Esophagus squamous epithelium (tissue), 5 donors: Measurements from ENCODE around the gene TPGS2. TPM values are rescaled to one million over a fixed set of nuclear protein-coding genes. Genes with fewer than 3 reads are reported as not detected.

Experiments used
- DNase-seq: peaks from one replicate; lab custom pipeline; 2025; lab: John Stamatoyannopoulos, UW
- H3K27ac ChIP-seq, 4 donors: fragments of 200-600 bp; sonication (generic); one replicate each; pipeline ENCODE4 v1.5.1; 2016 to 2019; ENCODE audit warnings: mild to moderate bottlenecking in 1 of 4
- H3K27me3 ChIP-seq, 4 donors: fragments of 200-600 bp; sonication (generic); 1 replicate in 3 of 4; 2 replicates in 1 of 4; pipeline versions ENCODE4 v1.5.1 to v1.6.0; 2017 to 2021; ENCODE audit warnings: antibody characterized with exemption in 1 of 4
- H3K36me3 ChIP-seq, 3 donors: fragments of 200-600 bp; sonication (generic); one replicate each; pipeline ENCODE4 v1.5.1; 2016 to 2019
- H3K4me1 ChIP-seq, 3 donors: fragments of 200-600 bp; sonication (generic); one replicate each; pipeline ENCODE4 v1.5.1; 2017 to 2019
- H3K4me3 ChIP-seq, 4 donors: fragments of 200-600 bp; sonication (generic); 1 replicate in 3 of 4; 2 replicates in 1 of 4; pipeline ENCODE4 v1.5.1; 2016 to 2019; ENCODE audit warnings: mild to moderate bottlenecking in 2 of 4, moderate library complexity in 1 of 4
- H3K9me3 ChIP-seq, 3 donors: fragments of 200-600 bp; sonication (generic); one replicate each; pipeline ENCODE4 v1.5.1; 2016 to 2019
- CTCF ChIP-seq, 6 experiments: fragments of 450-650 bp in 4 of 6; fragments of 200-600 bp in 2 of 6; sonication (generic) in 2 of 6; IDR thresholded peaks; one replicate each; pipeline ENCODE4 v1.5.1; 2016 to 2019; ENCODE audit warnings: antibody characterized with exemption in 6 of 6, mild to moderate bottlenecking in 4 of 6, moderate library complexity in 4 of 6
- POLR2A ChIP-seq, 4 donors: fragments of 450-650 bp; IDR thresholded peaks; one replicate each; pipeline ENCODE4 v1.6.1; 2017; ENCODE audit warnings: antibody characterized with exemption in 4 of 4, mild to moderate bottlenecking in 4 of 4, moderate library complexity in 3 of 4
- WGBS, 2 donors: methylation state at CpG; one replicate each; pipeline ENCODE4 v1.1.5; 2018; 5-methylcytosine and 5-hydroxymethylcytosine counted together
- intact Hi-C: fragments of 100-400 bp; cut with DNase I; formaldehyde crosslinking; loops from one replicate; pipeline ENCODE4 v1.15.0; 2022
- total RNA-seq, 4 donors: library from RNA; depleted of rRNA; stranded (reverse); fragments of >200 nt; gene quantifications; one replicate each; pipeline ENCODE4 v1.1.0, GENCODE V29; 2016
- donor health status: DM: yes; HTN: yes; CAD: no.

The TPGS2 gene
- total RNA-seq, 4 donors from 2014 or later = 65.1 to 155 (median 105) TPM

GRCh38 chr18:36833120-36833519, 4.3 kb upstream of the TPGS2 start:
- no peak for DNase-seq
- Histone ChIP-seq H3K36me3 (peaks cover 0 to 32% (median 0%) of the 10 kb centered on the region in 3 donors), H3K4me3 (no peak overlapping the region), H3K27ac (no peak overlapping the region), H3K27me3 (no peaks in the 10 kb centered on the region), H3K9me3 (no peaks in the 10 kb centered on the region), H3K4me1 (peaks cover 0 to 14% (median 3%) of the 10 kb centered on the region in 3 donors)
- intact Hi-C loops = no loop called here
- 95 to 100% methylated on average over 2 of the region's 2 CpGs for WGBS, 2 donors
- TF ChIP-seq CTCF (IDR thresholded peaks at IDR 0.05) (no peak), POLR2A (IDR thresholded peaks at IDR 0.05) (no peak)

GRCh38 chr18:36831139-36831538, 2.3 kb upstream of the TPGS2 start:
- 0 to 4% methylated on average over 1 of the region's 1 CpG for WGBS, 2 donors
- H3K9me3 ChIP-seq = no peaks in the 10 kb centered on the region
- no peak overlapping the region for H3K4me3 ChIP-seq
- no peak for DNase-seq
- intact Hi-C loops = no loop called here
- peaks cover 0 to 27% (median 10%) of the 10 kb centered on the region in 3 donors for H3K4me1 ChIP-seq
- TF ChIP-seq POLR2A (IDR thresholded peaks at IDR 0.05) = no peak
- TF ChIP-seq CTCF (IDR thresholded peaks at IDR 0.05) = no peak
- peaks cover 0 to 12% (median 0%) of the 10 kb centered on the region in 3 donors for H3K36me3 ChIP-seq
- no peaks in the 10 kb centered on the region for H3K27me3 ChIP-seq
- H3K27ac ChIP-seq = no peak overlapping the region

GRCh38 chr18:36830158-36830495, 1.3 kb upstream of the TPGS2 start:
- DNase-seq = no peak
- Histone ChIP-seq H3K27me3 (no peaks in the 10 kb centered on the region), H3K27ac (peak overlapping the region in 2 of 4 donors; percentile 91 to 92), H3K4me1 (peaks cover 0 to 27% (median 10%) of the 10 kb centered on the region in 3 donors), H3K9me3 (no peaks in the 10 kb centered on the region), H3K36me3 (peaks cover 0 to 2% (median 0%) of the 10 kb centered on the region in 3 donors), H3K4me3 (peak overlapping the region; percentile 80 to 94 (median 92))
- intact Hi-C loops = no loop called here
- WGBS, 2 donors = 22 to 38% methylated on average over 1 of the region's 1 CpG
- TF ChIP-seq POLR2A (IDR thresholded peaks at IDR 0.05) = no peak
- no peak for TF ChIP-seq CTCF (IDR thresholded peaks at IDR 0.05)

- Histone ChIP-seq H3K27ac (peak overlapping the region; percentile 85 to 92 (median 90)), H3K4me3 (peak overlapping the region; percentile 80 to 94 (median 92)), H3K4me1 (peaks cover 0 to 27% (median 10%) of the 10 kb centered on the region in 3 donors), H3K9me3 (no peaks in the 10 kb centered on the region), H3K36me3 (no peaks in the 10 kb centered on the region), H3K27me3 (no peaks in the 10 kb centered on the region)
- 9 to 19% methylated on average over 8 to 9 of the region's 17 CpGs for WGBS, 2 donors
- TF ChIP-seq CTCF (IDR thresholded peaks at IDR 0.05) = no peak
- TF ChIP-seq POLR2A (IDR thresholded peaks at IDR 0.05) = no peak
- intact Hi-C loops = no loop called here
- DNase-seq = peak; percentile 40
These were observed 758 bp upstream of the TPGS2 start for GRCh38 chr18:36829362-36830157.

GRCh38 chr18:36828157-36828629, 609 bp downstream of the TPGS2 start:
- Histone ChIP-seq H3K27me3 (no peaks in the 10 kb centered on the region), H3K36me3 (peaks cover 0 to 7% (median 0%) of the 10 kb centered on the region in 3 donors), H3K27ac (peak overlapping the region; percentile 85 to 92 (median 90)), H3K4me1 (peaks cover 0 to 27% (median 10%) of the 10 kb centered on the region in 3 donors), H3K4me3 (peak overlapping the region; percentile 80 to 94 (median 92)), H3K9me3 (no peaks in the 10 kb centered on the region)
- no peak for DNase-seq
- TF ChIP-seq CTCF (IDR thresholded peaks at IDR 0.05) (no peak), POLR2A (IDR thresholded peaks at IDR 0.05) (no peak)
- intact Hi-C loops = no loop called here
- WGBS, 2 donors = 0 to 1% methylated on average over 14 to 17 of the region's 18 CpGs
